ENCODE results near the gene CDKN2C. TPM values are rescaled to one million over a fixed set of nuclear protein-coding genes. Genes with fewer than 3 reads are reported as not detected.

Gene CDKN2C
- total RNA-seq, 1 donor from 2014 or later = 22.8 TPM

GRCh38 chr1:50955116-50955515 is 14.9 kb upstream of the CDKN2C start:
- Histone ChIP-seq H3K27ac (no peak overlapping the region), H3K36me3 (no peaks in the 10 kb centered on the region), H3K4me1 (peaks cover 12% of the 10 kb centered on the region), H3K9me3 (no peaks in the 10 kb centered on the region), H3K27me3 (no peaks in the 10 kb centered on the region), H3K4me3 (no peak overlapping the region)
- TF ChIP-seq POLR2A (IDR thresholded peaks at IDR 0.05) = no peak
- no peak for TF ChIP-seq CTCF (IDR thresholded peaks at IDR 0.05)
- no peak for TF ChIP-seq POLR2AphosphoS5 (IDR thresholded peaks at IDR 0.05; ENCODE audit: insufficient read depth in 1 of 2, low read depth in 1 of 2)
- DNase-seq (ENCODE audit: extremely low spot score in 2 of 2) = no peak
- intact Hi-C loops (cut with DNase I) = no loop called here

GRCh38 chr1:50959303-50959912 is 10.6 kb upstream of the CDKN2C start:
- no peak for DNase-seq (ENCODE audit: extremely low spot score in 2 of 2)
- TF ChIP-seq POLR2AphosphoS5 (IDR thresholded peaks at IDR 0.05; ENCODE audit: insufficient read depth in 1 of 2, low read depth in 1 of 2) (no peak), POLR2A (IDR thresholded peaks at IDR 0.05) (no peak), CTCF (IDR thresholded peaks at IDR 0.05) (no peak)

GRCh38 chr1:50959913-50960844 is 9.9 kb upstream of the CDKN2C start, which contains the start of gene FAF1:
FAF1 (minus strand) TSS chr1:50960267; CDS start chr1:50959811, 456 bp downstream.
- peak in 1 of 2 donors; percentile 97 for DNase-seq (ENCODE audit: extremely low spot score in 2 of 2)
- Histone ChIP-seq H3K36me3 (no peaks in the 10 kb centered on the region), H3K9me3 (no peaks in the 10 kb centered on the region), H3K27me3 (no peaks in the 10 kb centered on the region), H3K27ac (peak within 1 kb of the TSS; percentile 82), H3K4me3 (peak within 1 kb of the TSS; percentile 46 to 70), H3K4me1 (peaks cover 18% of the 10 kb centered on the region)
- intact Hi-C loops (cut with DNase I) = no loop called here
- TF ChIP-seq POLR2AphosphoS5 (IDR thresholded peaks at IDR 0.05; ENCODE audit: insufficient read depth in 1 of 2, low read depth in 1 of 2) (peak; percentile 93 to 95), CTCF (IDR thresholded peaks at IDR 0.05) (peak in 2 of 3 experiments; percentile 27 to 31), POLR2A (IDR thresholded peaks at IDR 0.05) (peak in 1 of 2 donors; percentile 59)

More at GRCh38 chr1:50959303-50959912, 10.6 kb upstream of the CDKN2C start:
- Histone ChIP-seq H3K27me3 (no peaks in the 10 kb centered on the region), H3K4me1 (peaks cover 18% of the 10 kb centered on the region), H3K36me3 (no peaks in the 10 kb centered on the region), H3K4me3 (peak overlapping the region; percentile 46 to 70), H3K9me3 (no peaks in the 10 kb centered on the region), H3K27ac (peak overlapping the region; percentile 82)
- intact Hi-C loops (cut with DNase I) = no loop called here

- no peak for DNase-seq (ENCODE audit: extremely low spot score in 2 of 2)
- no peaks in the 10 kb centered on the region for H3K36me3 ChIP-seq
- H3K4me3 ChIP-seq = no peak overlapping the region
- TF ChIP-seq CTCF (IDR thresholded peaks at IDR 0.05) = no peak
- no peak for TF ChIP-seq POLR2AphosphoS5 (IDR thresholded peaks at IDR 0.05; ENCODE audit: insufficient read depth in 1 of 2, low read depth in 1 of 2)
- TF ChIP-seq POLR2A (IDR thresholded peaks at IDR 0.05) = no peak
- no peaks in the 10 kb centered on the region for H3K27me3 ChIP-seq
- no peaks in the 10 kb centered on the region for H3K9me3 ChIP-seq
- peaks cover 20% of the 10 kb centered on the region for H3K4me1 ChIP-seq
- H3K27ac ChIP-seq = no peak overlapping the region
- intact Hi-C loops (cut with DNase I) = no loop called here
Measured at GRCh38 chr1:50964863-50965262, 5.2 kb upstream of the CDKN2C start.

Data from vagina (tissue), 2 donors.